ENCODE results near the gene TIMM9. TPM values are rescaled to one million over a fixed set of nuclear protein-coding genes. Genes with fewer than 3 reads are reported as not detected.
A peak's percentile ranks its signal among the peaks of the same experiment; 100 is the strongest.
"Not testable (repeated sequence)": the region's sequence is repeated elsewhere in the genome, so short reads cannot be mapped to it uniquely, and the experiment has no call there.

The TIMM9 gene, protein sequence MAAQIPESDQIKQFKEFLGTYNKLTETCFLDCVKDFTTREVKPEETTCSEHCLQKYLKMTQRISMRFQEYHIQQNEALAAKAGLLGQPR
- 17.2 TPM for total RNA-seq

DNA sequence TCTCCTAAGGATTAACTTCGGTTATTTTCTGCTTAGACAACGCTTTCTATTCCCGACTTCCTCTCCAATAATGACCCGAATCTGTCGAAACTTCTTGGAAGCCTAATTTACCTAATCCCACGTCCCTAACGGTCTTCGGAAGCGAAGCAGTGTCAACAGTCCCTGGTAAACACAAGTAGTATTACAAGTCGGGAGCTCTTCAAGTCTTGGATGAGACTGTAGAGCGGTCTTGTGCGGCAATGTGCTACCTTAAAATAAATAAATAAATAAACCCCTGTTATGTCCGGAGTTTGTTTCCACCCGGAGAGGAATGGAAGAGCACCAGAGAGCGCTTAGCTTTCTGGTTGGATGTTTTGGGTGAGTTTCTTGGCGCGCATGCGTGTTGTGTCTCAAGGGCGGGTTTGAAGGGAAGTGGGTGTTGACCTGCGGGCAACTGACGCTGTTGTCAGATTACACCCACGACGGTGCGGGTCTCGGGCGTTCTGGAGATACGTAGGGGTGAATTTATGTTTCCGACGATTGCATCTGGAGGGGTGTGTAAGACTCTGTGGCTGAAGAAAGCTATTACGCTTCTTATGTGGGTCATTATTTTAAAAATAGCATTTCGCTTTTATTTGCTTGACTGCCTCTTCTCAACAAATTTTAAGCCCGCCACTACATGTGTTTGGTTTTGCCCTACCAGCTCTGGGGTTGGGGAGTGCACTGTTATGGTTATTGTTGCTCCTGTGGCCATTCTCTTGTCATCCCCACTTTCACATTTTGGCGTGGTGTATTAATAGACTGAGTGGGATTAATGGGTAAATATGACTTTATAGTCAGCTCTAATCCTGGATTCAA, at the start of gene TIMM9, which contains the start of gene KIAA0586:
Gene TIMM9 (minus strand): TSS at position 251 of the 837 bp plus-strand sequence. CDS start 15,586 bp downstream, outside the sequence.
Gene KIAA0586 (plus strand): TSS at position 439 of the 837 bp plus-strand sequence. CDS start 546 bp downstream, outside the sequence.
- peak; percentile 87 to 100 (median 99) for DNase-seq (ENCODE audit: low read depth in 2 of 3, low spot score in 2 of 3)

DNA sequence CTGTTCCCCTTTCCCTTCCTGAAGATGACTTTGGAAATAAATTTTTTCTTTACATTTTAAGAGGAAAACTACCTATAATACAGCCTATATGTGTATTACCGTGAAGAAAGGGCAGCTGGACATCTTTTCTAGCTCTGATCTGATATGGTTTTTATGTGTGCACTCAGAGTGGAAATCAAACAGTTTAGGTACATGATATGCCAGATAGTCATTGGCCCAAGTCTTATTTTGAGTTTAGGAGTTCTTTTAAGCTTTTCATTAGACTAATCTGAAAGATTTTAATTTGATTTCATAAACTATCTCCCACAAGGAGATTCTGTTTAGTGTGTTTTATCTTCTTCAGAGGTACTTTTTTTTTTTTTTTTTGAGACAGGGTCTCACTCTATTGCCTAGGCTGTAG, 49.0 kb upstream of the TIMM9 start:
- no peak for DNase-seq (ENCODE audit: low read depth in 2 of 3, low spot score in 2 of 3)

GRCh38 chr14:58469309-58469708, 42.0 kb upstream of the TIMM9 start:
- DNase-seq (ENCODE audit: low read depth in 2 of 3, low spot score in 2 of 3): no peak

DNA sequence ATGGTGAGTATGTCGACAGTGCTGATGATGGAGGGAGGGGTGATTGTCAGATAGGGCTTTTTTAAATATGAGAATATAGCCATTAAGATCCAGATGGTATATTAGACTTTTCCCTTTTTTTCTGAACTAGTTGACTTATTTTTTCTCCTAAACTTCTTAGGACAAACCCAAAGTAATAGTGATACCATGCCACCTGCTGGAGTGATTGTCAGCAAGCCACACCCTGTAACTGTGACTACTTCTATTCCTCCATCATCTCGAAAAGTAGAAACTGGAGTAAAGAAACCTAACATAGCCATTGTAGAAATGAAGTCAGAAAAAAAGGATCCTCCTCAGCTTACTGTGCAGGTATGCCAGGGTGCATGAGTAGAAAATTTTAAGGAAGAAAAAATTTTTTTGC, 40.2 kb upstream of the TIMM9 start:
- no peak for DNase-seq (ENCODE audit: low read depth in 2 of 3, low spot score in 2 of 3)

GRCh38 chr14:58466459-58466858, 39.1 kb upstream of the TIMM9 start:
- no peak for DNase-seq (ENCODE audit: low read depth in 2 of 3, low spot score in 2 of 3)

- DNase-seq (ENCODE audit: low read depth in 2 of 3, low spot score in 2 of 3): no peak
Observed at GRCh38 chr14:58465421-58465820, 38.1 kb upstream of the TIMM9 start.

DNA sequence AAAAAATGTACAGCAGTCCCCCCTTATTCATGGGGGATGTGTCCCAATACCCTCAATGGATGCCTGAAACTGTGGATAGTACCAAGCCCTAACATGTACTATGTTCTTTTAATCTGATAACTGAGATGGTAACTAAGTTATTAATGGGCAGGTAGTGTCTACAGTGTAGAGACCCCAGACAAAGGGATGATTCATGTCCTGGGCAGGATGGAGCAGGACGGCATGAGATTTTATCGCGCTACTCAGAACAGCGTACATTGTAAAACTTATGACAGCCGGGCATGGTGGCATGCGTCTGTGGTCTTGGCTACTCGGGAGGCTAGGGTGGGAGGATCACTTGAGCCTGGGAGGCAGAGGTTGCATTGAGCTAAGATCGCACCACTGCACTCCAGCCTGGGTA, 37.3 kb upstream of the TIMM9 start:
- no peak for DNase-seq (ENCODE audit: low read depth in 2 of 3, low spot score in 2 of 3)

- DNase-seq (ENCODE audit: low read depth in 2 of 3, low spot score in 2 of 3): no peak
Observed at GRCh38 chr14:58463147-58463546, 35.8 kb upstream of the TIMM9 start.

DNA sequence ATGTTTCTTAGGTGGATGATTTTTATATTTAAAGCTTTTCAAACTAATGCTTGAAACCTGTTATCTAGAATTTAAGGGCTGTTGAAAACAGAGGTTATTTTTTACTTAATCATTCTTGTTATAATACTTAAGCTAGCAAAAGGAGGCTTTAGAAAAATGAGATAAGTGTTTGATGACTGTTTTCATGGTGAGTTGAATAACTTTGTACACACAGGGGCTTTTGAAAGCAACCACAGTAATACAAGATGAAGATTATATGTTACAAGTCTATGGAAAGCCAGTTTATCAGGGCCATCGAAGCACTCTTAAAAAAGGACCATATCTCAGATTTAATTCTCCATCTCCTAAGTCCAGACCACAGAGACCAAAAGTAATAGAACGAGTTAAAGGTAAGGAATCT, 33.4 kb upstream of the TIMM9 start:
- DNase-seq (ENCODE audit: low read depth in 2 of 3, low spot score in 2 of 3): no peak

DNA sequence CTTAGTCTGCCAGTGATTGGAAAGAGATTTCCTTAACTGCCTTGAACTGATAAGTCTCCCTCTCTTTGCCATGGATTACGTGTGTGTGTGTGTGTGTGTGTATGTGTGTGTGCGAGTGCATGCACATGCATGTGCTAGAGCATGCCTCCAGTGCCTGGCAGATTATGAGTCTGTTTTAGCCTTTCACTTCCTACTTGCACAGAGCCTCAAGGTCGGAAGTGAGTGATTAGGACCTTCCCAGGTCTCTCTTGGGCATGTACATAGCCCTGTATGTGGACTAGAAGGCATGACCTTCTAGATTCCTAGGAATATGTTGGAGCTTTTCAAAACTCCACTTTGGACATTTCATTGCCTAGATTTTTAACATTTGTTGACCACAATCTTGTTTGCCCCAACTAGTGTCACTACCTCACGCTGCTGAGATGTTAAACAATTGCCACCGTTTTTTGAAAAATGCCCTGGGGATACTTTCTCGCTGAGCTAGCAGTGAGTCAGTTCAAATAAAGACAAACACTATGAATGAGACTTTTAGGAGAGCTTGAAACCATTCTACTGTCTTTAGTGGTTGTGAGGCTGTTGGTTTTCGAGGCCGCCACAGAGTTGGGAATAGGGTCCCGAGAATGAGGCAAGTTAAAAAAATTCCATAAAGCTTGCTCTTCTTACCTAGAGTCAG, 28.4 kb upstream of the TIMM9 start:
- DNase-seq (ENCODE audit: low read depth in 2 of 3, low spot score in 2 of 3): no peak

- no peak for DNase-seq (ENCODE audit: low read depth in 2 of 3, low spot score in 2 of 3)
Observed at GRCh38 chr14:58444627-58445026, 17.3 kb upstream of the TIMM9 start.

- no peak for DNase-seq (ENCODE audit: low read depth in 2 of 3, low spot score in 2 of 3)
Observed at GRCh38 chr14:58439476-58439875, 12.1 kb upstream of the TIMM9 start.

DNA sequence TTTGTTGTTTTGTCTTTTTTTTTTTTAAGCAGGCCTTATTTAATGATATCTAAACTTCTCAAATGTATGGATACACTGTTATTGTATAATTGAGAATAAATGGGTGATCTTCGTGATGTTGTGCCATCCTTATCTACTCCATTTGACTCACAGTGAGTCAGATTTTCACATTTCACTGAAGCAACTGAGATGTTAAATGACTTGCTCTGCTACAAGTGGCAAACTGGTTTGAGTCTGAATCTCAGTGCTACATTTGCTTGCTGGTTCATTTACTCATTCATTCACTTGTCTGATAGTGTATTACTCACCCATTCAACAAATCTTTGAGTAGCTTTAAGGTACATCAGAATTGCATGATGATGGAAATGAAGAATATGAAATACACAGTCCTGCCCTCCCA, 2.8 kb upstream of the TIMM9 start:
- no peak for DNase-seq (ENCODE audit: low read depth in 2 of 3, low spot score in 2 of 3)

- DNase-seq (ENCODE audit: low read depth in 2 of 3, low spot score in 2 of 3): peak in 2 of 3 donors; percentile 24 to 54
Observed at GRCh38 chr14:58428118-58428683, 870 bp upstream of the TIMM9 start.

DNA sequence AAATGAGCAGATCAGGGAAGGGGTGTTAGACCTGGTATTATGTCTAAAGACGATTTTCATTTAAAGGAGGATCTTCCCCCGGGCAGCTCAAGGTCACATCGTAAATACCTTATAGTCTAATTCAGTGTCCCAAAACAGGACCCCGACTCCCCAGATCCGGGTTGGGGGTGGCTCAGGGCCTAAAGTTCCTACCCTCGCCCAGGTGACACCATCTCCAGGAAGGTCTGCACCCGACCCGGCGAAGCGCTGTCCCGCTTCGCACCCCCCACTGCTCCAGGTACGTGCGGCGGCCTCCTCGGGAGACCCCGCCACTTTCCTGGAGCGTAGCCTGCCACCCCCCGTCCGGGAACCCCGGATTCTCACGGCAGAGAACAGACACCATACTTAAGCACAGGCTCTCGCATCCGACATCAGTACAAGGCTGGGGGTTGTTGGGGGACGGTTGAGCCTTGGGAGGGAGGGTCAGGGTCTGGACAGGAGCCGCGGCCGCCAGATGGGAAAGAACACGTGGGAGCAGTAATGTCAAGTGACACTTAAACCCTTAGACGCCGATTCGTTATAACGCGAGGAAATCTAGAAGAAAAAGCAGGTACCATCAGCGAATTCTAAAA, 556 bp downstream of the TIMM9 start:
- DNase-seq (ENCODE audit: low read depth in 2 of 3, low spot score in 2 of 3): peak in 1 of 3 donors; percentile 71

DNA sequence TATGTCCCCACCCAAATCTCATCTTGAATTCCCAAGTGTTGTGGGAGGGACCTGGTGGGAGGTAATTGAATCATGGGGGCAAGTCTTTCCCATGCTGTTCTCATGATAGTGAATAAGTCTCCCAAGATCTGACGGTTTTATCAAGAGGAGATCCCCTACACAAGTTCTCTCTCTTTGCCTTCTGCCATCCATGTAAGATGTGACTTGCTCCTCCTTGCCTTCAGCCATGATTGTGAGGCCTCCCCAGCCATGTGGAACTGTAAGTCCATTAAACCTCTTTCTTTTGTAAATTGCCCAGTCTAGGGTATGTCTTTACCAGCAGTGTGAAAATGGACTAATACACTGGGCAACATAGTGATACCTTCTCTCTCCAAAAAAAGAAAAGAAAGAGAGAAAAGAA, 10.4 kb downstream of the TIMM9 start:
- DNase-seq (ENCODE audit: low read depth in 2 of 3, low spot score in 2 of 3): not testable (repeated sequence)

DNA sequence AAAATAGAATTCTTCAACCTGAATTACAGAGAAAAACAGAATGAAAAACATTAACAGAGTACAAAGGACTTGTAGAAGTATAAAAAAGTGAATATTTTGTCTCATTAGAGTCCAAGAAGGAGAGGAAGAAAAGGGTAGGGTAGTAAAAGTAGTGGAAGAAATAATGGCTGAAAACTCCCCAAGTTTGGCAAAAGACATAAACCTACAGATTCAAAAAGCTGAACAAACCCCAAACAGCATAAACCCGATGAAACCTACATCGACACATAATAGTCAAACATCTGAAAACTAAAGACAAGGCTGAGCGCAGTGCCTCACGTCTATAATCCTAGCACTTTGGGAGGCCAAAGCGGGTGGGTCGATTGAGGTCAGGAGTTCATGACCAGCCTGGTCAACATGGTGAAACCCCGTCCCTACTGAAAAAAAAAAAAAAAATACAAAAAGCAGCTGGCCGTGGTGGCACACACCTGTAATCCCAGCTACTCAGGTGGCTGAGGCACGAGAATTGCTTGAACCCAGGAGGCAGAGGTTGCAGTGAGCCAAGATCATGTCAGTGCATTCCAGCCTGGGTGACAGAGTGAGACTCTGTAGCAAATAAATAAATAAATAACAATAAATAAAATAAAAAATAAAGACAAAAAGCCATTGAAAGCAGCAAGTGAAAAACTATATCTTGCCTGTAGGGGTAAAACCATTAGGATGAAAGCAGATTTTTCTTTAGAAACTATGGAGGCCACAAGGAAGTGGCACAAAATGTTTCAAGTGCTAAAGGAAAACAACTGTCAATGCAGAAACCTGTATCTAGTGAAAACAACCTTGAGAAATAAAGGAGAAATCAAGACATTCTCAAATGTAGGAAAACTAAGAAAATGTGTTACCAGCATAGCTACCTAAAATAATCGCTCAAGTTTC, 11.4 kb downstream of the TIMM9 start:
- peak in 1 of 3 donors; percentile 20 for DNase-seq (ENCODE audit: low read depth in 2 of 3, low spot score in 2 of 3)

DNA sequence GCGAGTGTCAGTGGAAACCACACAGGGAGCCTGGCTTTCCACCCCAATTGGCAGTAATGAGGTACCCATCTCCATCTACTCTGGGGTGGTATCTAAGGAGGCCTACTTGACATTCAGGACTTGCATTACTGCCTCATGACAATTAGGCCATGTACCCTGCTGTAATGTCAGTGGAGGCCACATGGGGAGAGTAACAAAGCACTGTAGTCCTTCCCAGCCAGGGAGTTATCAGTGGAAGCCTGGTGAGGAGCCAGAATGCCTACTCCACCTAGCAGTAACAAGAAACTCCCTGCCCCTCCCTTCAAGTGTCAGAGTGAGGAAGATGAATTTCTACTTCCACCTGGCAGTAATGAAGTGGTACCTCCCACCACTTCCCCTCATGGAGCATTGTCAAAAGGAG, 12.5 kb downstream of the TIMM9 start:
- no peak for DNase-seq (ENCODE audit: low read depth in 2 of 3, low spot score in 2 of 3)

DNA sequence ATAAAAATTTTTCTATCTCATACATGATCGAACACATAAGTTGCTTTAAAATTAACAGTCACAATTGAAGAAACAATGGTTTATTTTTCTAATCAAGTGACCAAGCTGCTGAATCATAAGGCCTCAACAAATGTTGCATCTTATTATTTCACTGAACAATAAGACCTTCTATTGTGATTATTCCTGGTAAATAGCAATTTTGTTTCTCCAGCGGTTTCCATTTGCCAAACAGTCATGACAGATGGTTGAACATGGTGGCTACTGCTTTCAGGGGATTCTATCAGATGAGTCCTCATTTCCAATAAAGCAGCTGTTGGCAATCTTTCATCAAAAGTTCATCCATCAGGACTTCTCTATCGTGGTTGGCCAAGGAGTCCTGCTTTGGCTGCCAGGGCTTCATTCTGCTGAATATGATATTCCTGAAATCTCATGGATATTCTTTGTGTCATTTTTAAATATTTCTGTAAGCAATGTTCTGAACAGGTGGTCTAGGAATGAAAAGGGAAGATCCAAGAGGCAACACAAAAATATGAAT, 18.6 kb downstream of the TIMM9 start:
- DNase-seq (ENCODE audit: low read depth in 2 of 3, low spot score in 2 of 3): no peak

GRCh38 chr14:58401587-58401986, 25.7 kb downstream of the TIMM9 start:
- DNase-seq (ENCODE audit: low read depth in 2 of 3, low spot score in 2 of 3): no peak

Data from hematopoietic multipotent progenitor cell (in vitro differentiated cells).